ENCODE results near the gene ALOX5AP. TPM values are rescaled to one million over a fixed set of nuclear protein-coding genes. Genes with fewer than 3 reads are reported as not detected.

The ALOX5AP gene
- total RNA-seq, 3 donors from 2014 or later (not counting 1 experiment from before 2014, with no cell fraction given): 83.9 to 150 (median 114) TPM

GRCh38 chr13:30711375-30711774, 24.0 kb upstream of the ALOX5AP start:
- no peaks in the 10 kb centered on the region for H3K36me3 Mint-ChIP-seq
- no peaks in the 10 kb centered on the region for H3K27me3 ChIP-seq (ENCODE audit: control insufficient read depth, insufficient read depth, low read length)
- H3K27me3 Mint-ChIP-seq (ENCODE audit: low read depth in 2 of 2): no peaks in the 10 kb centered on the region
- no peak for TF ChIP-seq CTCF (IDR thresholded peaks at IDR 0.05)
- H3K27ac ChIP-seq (ENCODE audit: low read length): no peak overlapping the region
- H3K4me1 ChIP-seq (ENCODE audit: control insufficient read depth, insufficient read depth, low read length): peaks cover 22% of the 10 kb centered on the region
- no peak overlapping the region for H3K4me3 ChIP-seq (ENCODE audit: low read length)
- DNase-seq (no peak), ATAC-seq (no peak)
- intact Hi-C loops (cut with micrococcal nuclease): no loop called here
- 80% methylated on average over 4 of the region's 4 CpGs for WGBS (ENCODE audit: insufficient coverage)
- peak overlapping the region in 1 of 2 donors; percentile 15 for H3K27ac Mint-ChIP-seq
- no peaks in the 10 kb centered on the region for H3K9me3 Mint-ChIP-seq
- H3K36me3 ChIP-seq (ENCODE audit: control insufficient read depth, insufficient read depth, low read length): no peaks in the 10 kb centered on the region
- no peaks in the 10 kb centered on the region for H3K9me3 ChIP-seq (ENCODE audit: control insufficient read depth, insufficient read depth, low read length)
- H3K4me3 Mint-ChIP-seq: no peak overlapping the region
- peaks cover 15% of the 10 kb centered on the region in 2 donors for H3K4me1 Mint-ChIP-seq

GRCh38 chr13:30711837-30712236, 23.5 kb upstream of the ALOX5AP start:
- Histone ChIP-seq H3K27me3 (ENCODE audit: control insufficient read depth, insufficient read depth, low read length) (no peaks in the 10 kb centered on the region), H3K4me3 (ENCODE audit: low read length) (no peak overlapping the region), H3K27ac (ENCODE audit: low read length) (no peak overlapping the region), H3K9me3 (ENCODE audit: control insufficient read depth, insufficient read depth, low read length) (no peaks in the 10 kb centered on the region), H3K36me3 (ENCODE audit: control insufficient read depth, insufficient read depth, low read length) (no peaks in the 10 kb centered on the region), H3K4me1 (ENCODE audit: control insufficient read depth, insufficient read depth, low read length) (peaks cover 22% of the 10 kb centered on the region)
- no peak for TF ChIP-seq CTCF (IDR thresholded peaks at IDR 0.05)
- no peaks in the 10 kb centered on the region for H3K27me3 Mint-ChIP-seq (ENCODE audit: low read depth in 2 of 2)
- no peak for ATAC-seq
- no peaks in the 10 kb centered on the region for H3K36me3 Mint-ChIP-seq
- 98% methylated on average over 6 of the region's 6 CpGs for WGBS (ENCODE audit: insufficient coverage)
- peak overlapping the region in 1 of 2 donors; percentile 15 for H3K27ac Mint-ChIP-seq
- H3K4me1 Mint-ChIP-seq: peaks cover 15% of the 10 kb centered on the region in 2 donors
- no peaks in the 10 kb centered on the region for H3K9me3 Mint-ChIP-seq
- no peak overlapping the region for H3K4me3 Mint-ChIP-seq
- intact Hi-C loops (cut with micrococcal nuclease): loop anchor here (2.0 kb wide), 1 partner anchor 29 kb away; no protein-coding TSS in a partner anchor
- DNase-seq: no peak

- Mint-ChIP-seq H3K9me3 (no peaks in the 10 kb centered on the region), H3K4me1 (peaks cover 15% of the 10 kb centered on the region in 2 donors), H3K4me3 (peak overlapping the region; percentile 50), H3K27me3 (ENCODE audit: low read depth in 2 of 2) (no peaks in the 10 kb centered on the region), H3K27ac (peak overlapping the region; percentile 72 to 95), H3K36me3 (no peaks in the 10 kb centered on the region)
- ATAC-seq (peak; percentile 95 to 96 (median 95)), DNase-seq (peak in 1 of 2 donors; percentile 15)
- TF ChIP-seq CTCF (IDR thresholded peaks at IDR 0.05): no peak
- no peaks in the 10 kb centered on the region for H3K36me3 ChIP-seq (ENCODE audit: control insufficient read depth, insufficient read depth, low read length)
- peaks cover 22% of the 10 kb centered on the region for H3K4me1 ChIP-seq (ENCODE audit: control insufficient read depth, insufficient read depth, low read length)
- H3K27ac ChIP-seq (ENCODE audit: low read length): no peak overlapping the region
- intact Hi-C loops (cut with micrococcal nuclease): loop anchor here (2.0 kb wide), 1 partner anchor 28 kb away; no protein-coding TSS in a partner anchor
- H3K9me3 ChIP-seq (ENCODE audit: control insufficient read depth, insufficient read depth, low read length): no peaks in the 10 kb centered on the region
- H3K4me3 ChIP-seq (ENCODE audit: low read length): no peak overlapping the region
- no peaks in the 10 kb centered on the region for H3K27me3 ChIP-seq (ENCODE audit: control insufficient read depth, insufficient read depth, low read length)
- WGBS (ENCODE audit: insufficient coverage): 51% methylated on average over 13 of the region's 13 CpGs
These were observed 22.5 kb upstream of the ALOX5AP start for GRCh38 chr13:30712536-30713532.

Measured in natural killer cell (primary cell).